HepG2 (cell line): ENCODE results near the gene MOB3C. TPM values are rescaled to one million over a fixed set of nuclear protein-coding genes. Genes with fewer than 3 reads are reported as not detected.

Source experiments
- ATAC-seq: fragments of 200-7000 bp; cut with Tn5 transposase; 3 replicates; pipeline ENCODE4 v1.9.1; 2020; ENCODE audit warnings: mild to moderate bottlenecking, moderate library complexity
- BruUV-seq: library from RNA; stranded (reverse); fragments of 400-500 nt; replicated peaks from 2 replicates; lab custom pipeline; 2021; lab: Mats Ljungman, UMichigan
- CTCF ChIA-PET: fragments of 300-600 bp; formaldehyde crosslinking; extraction: SDS; loops from one replicate; lab custom pipeline; 2021; ENCODE audit warnings: low total read pairs, inconsistent platforms, low intra/inter-chr PET ratio; lab: Yijun Ruan, JAX
- POLR2A ChIA-PET: fragments of 350-600 bp; sonication (Branson Sonifier 250); formaldehyde crosslinking; loops from one replicate; lab custom pipeline; 2020; ENCODE audit warnings: antibody characterized with exemption, inconsistent platforms; lab: Yijun Ruan, JAX
- DNase-seq: peaks from one replicate; pipeline ENCODE4 v3.0.0-alpha.2; 2015; ENCODE audit warnings: low spot score
- FAIRE-seq: peaks from 3 replicates; lab custom pipeline; 2011; peaks lifted over from hg19 to GRCh38; lab: Jason Lieb, UNC
- H2AFZ ChIP-seq: one replicate; pipeline ENCODE4 v1.6.1; 2011; ENCODE audit warnings: low read length, inconsistent platforms
- H3K27ac ChIP-seq: fragments of 300-600 bp; 3 replicates; pipeline ENCODE4 v1.8.0; 2011; ENCODE audit warnings: mixed run types, mild to moderate bottlenecking, mixed read lengths, low read length, inconsistent platforms; ENCODE audit not compliant: insufficient read depth; ENCODE audit errors: extremely low read length
- H3K27me3 ChIP-seq, 2 experiments: fragments of 200-600 bp in 1 of 2; 2 replicates in 1 of 2; 3 replicates in 1 of 2; pipeline versions ENCODE4 v1.6.0 to v1.8.0; 2011; ENCODE audit warnings: low read length in 2 of 2, mild to moderate bottlenecking in 2 of 2, moderate library complexity in 2 of 2, inconsistent platforms in 1 of 2; ENCODE audit not compliant: insufficient read depth in 2 of 2, control insufficient read depth in 1 of 2
- H3K36me3 ChIP-seq, 2 experiments: fragments of 200-600 bp in 1 of 2; replicated peaks in 1 of 2; 2 replicates in 1 of 2; 3 replicates in 1 of 2; pipeline versions ENCODE4 v1.5.1 to v1.8.0; 2011; ENCODE audit warnings: low read length in 2 of 2, inconsistent platforms in 1 of 2; ENCODE audit not compliant: insufficient read depth in 2 of 2, control insufficient read depth in 1 of 2
- H3K4me1 ChIP-seq: 2 replicates; pipeline ENCODE4 v1.5.1; 2012; ENCODE audit warnings: low read length, inconsistent platforms; ENCODE audit not compliant: insufficient read depth
- H3K4me2 ChIP-seq: 2 replicates; pipeline ENCODE4 v1.6.0; 2011; ENCODE audit warnings: low read depth, low read length, inconsistent platforms
- H3K4me3 ChIP-seq, 3 experiments: fragments of 200-600 bp in 1 of 3; sonication (generic), shearing (Covaris generic) in 1 of 3; replicated peaks in 1 of 3; 2 replicates each; pipeline ENCODE4 v1.5.1; 2011 to 2016; ENCODE audit warnings: low read length in 3 of 3, inconsistent platforms in 2 of 3, low read depth in 2 of 3, mild to moderate bottlenecking in 2 of 3, control low read depth in 1 of 3, mixed read lengths in 1 of 3; ENCODE audit not compliant: insufficient read depth in 1 of 3
- H3K79me2 ChIP-seq: one replicate; pipeline ENCODE4 v1.6.1; 2011; ENCODE audit warnings: low read length, inconsistent platforms; ENCODE audit not compliant: insufficient read depth
- H3K9ac ChIP-seq: 2 replicates; pipeline ENCODE4 v1.6.0; 2011; ENCODE audit warnings: mild to moderate bottlenecking, low read depth, low read length, inconsistent platforms; ENCODE audit not compliant: insufficient read depth
- H3K9me3 ChIP-seq: 2 replicates; pipeline ENCODE4 v1.5.1; 2012; ENCODE audit warnings: mild to moderate bottlenecking, low read length
- H4K20me1 ChIP-seq: 2 replicates; pipeline ENCODE4 v1.6.0; 2011; ENCODE audit warnings: inconsistent platforms, mild to moderate bottlenecking, low read length, moderate library complexity; ENCODE audit not compliant: insufficient read depth
- CENPT ChIP-seq: sonication (generic); formaldehyde crosslinking; IDR thresholded peaks from 2 replicates; pipeline ENCODE4 v1.8.0; 2022; ENCODE audit warnings: low read depth, mild to moderate bottlenecking, moderate library complexity, missing genetic modification reagents
- CHD4 ChIP-seq: fragments of 200-600 bp; sonication (generic); IDR thresholded peaks from 2 replicates; pipeline ENCODE4 v1.7.0; 2017; ENCODE audit warnings: mild to moderate bottlenecking, low read length, borderline replicate concordance
- DNMT3B ChIP-seq: conservative IDR thresholded peaks from 2 replicates; pipeline ENCODE4 v1.6.1; 2016; ENCODE audit warnings: missing biosample characterization, control low read depth
- ETV5 ChIP-seq: IDR thresholded peaks from 2 replicates; pipeline ENCODE4 v1.6.1; 2018; ENCODE audit warnings: missing biosample characterization, missing genetic modification reagents, inconsistent platforms, borderline replicate concordance
- HOXA9 ChIP-seq: sonication (generic); formaldehyde crosslinking; IDR thresholded peaks from 2 replicates; pipeline ENCODE4 v1.8.1; 2022; ENCODE audit warnings: missing genetic modification reagents, mild to moderate bottlenecking, moderate library complexity, borderline replicate concordance
- STAT6 ChIP-seq: sonication (generic); formaldehyde crosslinking; IDR thresholded peaks from 2 replicates; pipeline ENCODE4 v1.4.0; 2020; ENCODE audit warnings: missing genetic modification reagents, mild to moderate bottlenecking, borderline replicate concordance
- ZNF263 ChIP-seq: sonication (generic); formaldehyde crosslinking; IDR thresholded peaks from 2 replicates; pipeline ENCODE4 v1.4.0; 2020; ENCODE audit warnings: missing genetic modification reagents
- ZNF441 ChIP-seq: sonication (generic); formaldehyde crosslinking; IDR thresholded peaks from 2 replicates; pipeline ENCODE4 v1.7.0; 2021; ENCODE audit warnings: missing genetic modification reagents, borderline replicate concordance
- WGBS: methylation state at CpG from one replicate; pipeline ENCODE4 v1.1.6; 2017; ENCODE audit warnings: low lambda C conversion rate; 5-methylcytosine and 5-hydroxymethylcytosine counted together
- in situ Hi-C: cut with HindIII; loops from 2 replicates; pipeline ENCODE4 v1.10.0; 2017; ENCODE audit warnings: low pct_unique_long_range_greater_than_20kb; ENCODE audit not compliant: extremely low pct_ligation_motif_present
- intact Hi-C: fragments of 100-400 bp; cut with micrococcal nuclease; formaldehyde crosslinking; loops from one replicate; pipeline ENCODE4 v1.10.0; 2022; ENCODE audit not compliant: unreplicated experiment
- polyA plus RNA-seq, 8 experiments: library from polyadenylated mRNA; depleted of rRNA in 3 of 8; stranded (reverse) in 7 of 8; unstranded in 1 of 8; fragments of >200 nt; fragmentation: Illumina TruSeq in 4 of 8; extraction: Trizol in 4 of 8; gene quantifications; 2 replicates each; pipeline versions ENCODE4 v1.2.1 to v1.2.3, GENCODE V29; 2011 to 2016; ENCODE audit warnings: low read depth in 4 of 8, missing spikeins in 1 of 8, mixed read lengths in 1 of 8; ENCODE audit not compliant: insufficient read depth in 1 of 8
- total RNA-seq, 5 experiments: library from RNA; depleted of rRNA; stranded (reverse); fragments of >200 nt; fragmentation: Illumina TruSeq; extraction: Trizol; gene quantifications; 2 replicates each; pipeline ENCODE4 v1.2.3, GENCODE V29; 2016; ENCODE audit warnings: low read depth in 1 of 5
- TF ChIP-seq, protein P1 (sequence below): sonication (generic); formaldehyde crosslinking; IDR thresholded peaks from 2 replicates; pipeline ENCODE4 v1.8.0; 2022; ENCODE audit warnings: low read depth, missing genetic modification reagents
- TF ChIP-seq, protein P2 (sequence below): sonication (generic); formaldehyde crosslinking; IDR thresholded peaks from 2 replicates; pipeline ENCODE4 v1.4.0; 2020; ENCODE audit warnings: mild to moderate bottlenecking, missing genetic modification reagents
- TF ChIP-seq, protein P3 (sequence below): sonication (generic); formaldehyde crosslinking; IDR thresholded peaks from 2 replicates; pipeline ENCODE4 v1.4.0; 2020; ENCODE audit warnings: missing genetic modification reagents
- TF ChIP-seq, protein P4 (sequence below): sonication (generic); formaldehyde crosslinking; IDR thresholded peaks from 2 replicates; pipeline ENCODE4 v1.8.1; 2022; ENCODE audit warnings: mild to moderate bottlenecking, missing genetic modification reagents

Gene MOB3C
- total and polyA plus RNA-seq, 2 of the 13 experiments (the other 11 are each of a cell fraction or from before 2014, with no cell fraction given) = 3.5 to 4.1 TPM

DNA sequence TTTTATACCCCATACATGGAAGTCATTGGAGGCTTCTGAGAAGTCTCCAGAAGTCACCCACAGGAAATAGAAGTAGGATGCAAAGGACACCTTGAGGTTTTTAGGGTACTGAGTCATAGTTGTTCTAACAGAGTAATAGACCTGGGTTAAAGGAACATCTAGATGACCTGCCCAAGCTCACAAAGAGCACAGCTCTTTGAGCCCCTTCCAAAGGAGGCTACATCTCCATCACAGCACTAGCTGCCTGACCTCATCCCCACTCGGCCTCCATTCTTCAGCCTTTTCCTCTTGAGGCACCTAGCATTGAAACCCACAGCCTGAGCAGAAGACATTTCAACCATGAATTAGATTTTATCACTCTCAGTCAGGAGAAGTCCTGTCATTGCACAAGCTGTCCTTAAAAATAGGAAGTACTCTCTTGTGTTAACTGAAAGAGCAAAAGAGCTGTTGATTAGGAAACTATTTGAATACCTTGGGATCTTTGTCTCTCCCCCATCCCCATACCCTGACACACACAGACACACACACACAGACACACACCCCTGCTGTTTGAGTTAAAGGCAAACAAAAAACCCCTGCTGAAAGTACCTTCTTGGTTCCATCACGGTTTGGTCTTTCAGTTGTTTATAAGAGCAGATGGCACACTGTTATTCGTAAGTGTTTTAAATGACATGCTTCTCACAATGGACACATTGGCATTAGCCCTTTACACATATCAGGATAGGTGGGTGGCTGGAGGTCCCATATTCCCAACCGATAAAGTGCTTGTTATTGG, 34.7 kb downstream of the MOB3C start:
- Histone ChIP-seq H3K27ac (no peak overlapping the region), H3K4me1 (peaks cover 6% of the 10 kb centered on the region), H3K9ac (no peak overlapping the region), H3K27me3 (no peaks in the 10 kb centered on the region), H3K4me2 (no peak overlapping the region), H3K9me3 (no peaks in the 10 kb centered on the region), H3K4me3 (no peak overlapping the region), H4K20me1 (no peaks in the 10 kb centered on the region), H3K79me2 (no peaks in the 10 kb centered on the region), H2AFZ (no peak overlapping the region), H3K36me3 (peaks cover 19 to 60% of the 10 kb centered on the region in 2 experiments; a peak in 4 of 5 replicates)
- no peak for DNase-seq
- ChIA-PET CTCF (no interaction called here), POLR2A (no interaction called here)
- 94% methylated on average over 4 of the region's 4 CpGs for WGBS
- no peak for ATAC-seq
- no peak for FAIRE-seq
- in situ Hi-C loops = no loop called here
- intact Hi-C loops = no loop called here
- no TSS peak for BruUV-seq
- TF ChIP-seq ZNF441 (CRISPR knock-in tag) = no peak
- no peak for TF ChIP-seq ETV5 (CRISPR knock-in tag)
- TF ChIP-seq, protein P1, sequence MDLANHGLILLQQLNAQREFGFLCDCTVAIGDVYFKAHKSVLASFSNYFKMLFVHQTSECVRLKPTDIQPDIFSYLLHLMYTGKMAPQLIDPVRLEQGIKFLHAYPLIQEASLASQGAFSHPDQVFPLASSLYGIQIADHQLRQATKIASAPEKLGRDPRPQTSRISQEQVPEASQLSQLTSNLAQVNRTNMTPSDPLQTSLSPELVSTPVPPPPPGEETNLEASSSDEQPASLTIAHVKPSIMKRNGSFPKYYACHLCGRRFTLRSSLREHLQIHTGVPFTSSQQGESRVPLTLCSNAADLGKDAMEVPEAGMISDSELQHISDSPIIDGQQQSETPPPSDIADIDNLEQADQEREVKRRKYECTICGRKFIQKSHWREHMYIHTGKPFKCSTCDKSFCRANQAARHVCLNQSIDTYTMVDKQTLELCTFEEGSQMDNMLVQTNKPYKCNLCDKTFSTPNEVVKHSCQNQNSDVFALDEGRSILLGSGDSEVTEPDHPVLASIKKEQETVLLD (CRISPR knock-in tag) = no peak
- TF ChIP-seq, protein P2, sequence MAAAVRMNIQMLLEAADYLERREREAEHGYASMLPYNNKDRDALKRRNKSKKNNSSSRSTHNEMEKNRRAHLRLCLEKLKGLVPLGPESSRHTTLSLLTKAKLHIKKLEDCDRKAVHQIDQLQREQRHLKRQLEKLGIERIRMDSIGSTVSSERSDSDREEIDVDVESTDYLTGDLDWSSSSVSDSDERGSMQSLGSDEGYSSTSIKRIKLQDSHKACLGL (CRISPR knock-in tag) = no peak
- TF ChIP-seq, protein P3, sequence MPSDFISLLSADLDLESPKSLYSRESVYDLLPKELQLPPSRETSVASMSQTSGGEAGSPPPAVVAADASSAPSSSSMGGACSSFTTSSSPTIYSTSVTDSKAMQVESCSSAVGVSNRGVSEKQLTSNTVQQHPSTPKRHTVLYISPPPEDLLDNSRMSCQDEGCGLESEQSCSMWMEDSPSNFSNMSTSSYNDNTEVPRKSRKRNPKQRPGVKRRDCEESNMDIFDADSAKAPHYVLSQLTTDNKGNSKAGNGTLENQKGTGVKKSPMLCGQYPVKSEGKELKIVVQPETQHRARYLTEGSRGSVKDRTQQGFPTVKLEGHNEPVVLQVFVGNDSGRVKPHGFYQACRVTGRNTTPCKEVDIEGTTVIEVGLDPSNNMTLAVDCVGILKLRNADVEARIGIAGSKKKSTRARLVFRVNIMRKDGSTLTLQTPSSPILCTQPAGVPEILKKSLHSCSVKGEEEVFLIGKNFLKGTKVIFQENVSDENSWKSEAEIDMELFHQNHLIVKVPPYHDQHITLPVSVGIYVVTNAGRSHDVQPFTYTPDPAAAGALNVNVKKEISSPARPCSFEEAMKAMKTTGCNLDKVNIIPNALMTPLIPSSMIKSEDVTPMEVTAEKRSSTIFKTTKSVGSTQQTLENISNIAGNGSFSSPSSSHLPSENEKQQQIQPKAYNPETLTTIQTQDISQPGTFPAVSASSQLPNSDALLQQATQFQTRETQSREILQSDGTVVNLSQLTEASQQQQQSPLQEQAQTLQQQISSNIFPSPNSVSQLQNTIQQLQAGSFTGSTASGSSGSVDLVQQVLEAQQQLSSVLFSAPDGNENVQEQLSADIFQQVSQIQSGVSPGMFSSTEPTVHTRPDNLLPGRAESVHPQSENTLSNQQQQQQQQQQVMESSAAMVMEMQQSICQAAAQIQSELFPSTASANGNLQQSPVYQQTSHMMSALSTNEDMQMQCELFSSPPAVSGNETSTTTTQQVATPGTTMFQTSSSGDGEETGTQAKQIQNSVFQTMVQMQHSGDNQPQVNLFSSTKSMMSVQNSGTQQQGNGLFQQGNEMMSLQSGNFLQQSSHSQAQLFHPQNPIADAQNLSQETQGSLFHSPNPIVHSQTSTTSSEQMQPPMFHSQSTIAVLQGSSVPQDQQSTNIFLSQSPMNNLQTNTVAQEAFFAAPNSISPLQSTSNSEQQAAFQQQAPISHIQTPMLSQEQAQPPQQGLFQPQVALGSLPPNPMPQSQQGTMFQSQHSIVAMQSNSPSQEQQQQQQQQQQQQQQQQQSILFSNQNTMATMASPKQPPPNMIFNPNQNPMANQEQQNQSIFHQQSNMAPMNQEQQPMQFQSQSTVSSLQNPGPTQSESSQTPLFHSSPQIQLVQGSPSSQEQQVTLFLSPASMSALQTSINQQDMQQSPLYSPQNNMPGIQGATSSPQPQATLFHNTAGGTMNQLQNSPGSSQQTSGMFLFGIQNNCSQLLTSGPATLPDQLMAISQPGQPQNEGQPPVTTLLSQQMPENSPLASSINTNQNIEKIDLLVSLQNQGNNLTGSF (CRISPR knock-in tag) = no peak
- no peak for TF ChIP-seq DNMT3B
- TF ChIP-seq HOXA9 (CRISPR knock-in tag) = no peak
- TF ChIP-seq CENPT = no peak
- TF ChIP-seq CHD4 = no peak
- no peak for TF ChIP-seq STAT6
- TF ChIP-seq ZNF263 (CRISPR knock-in tag) = no peak
- TF ChIP-seq, protein P4, sequence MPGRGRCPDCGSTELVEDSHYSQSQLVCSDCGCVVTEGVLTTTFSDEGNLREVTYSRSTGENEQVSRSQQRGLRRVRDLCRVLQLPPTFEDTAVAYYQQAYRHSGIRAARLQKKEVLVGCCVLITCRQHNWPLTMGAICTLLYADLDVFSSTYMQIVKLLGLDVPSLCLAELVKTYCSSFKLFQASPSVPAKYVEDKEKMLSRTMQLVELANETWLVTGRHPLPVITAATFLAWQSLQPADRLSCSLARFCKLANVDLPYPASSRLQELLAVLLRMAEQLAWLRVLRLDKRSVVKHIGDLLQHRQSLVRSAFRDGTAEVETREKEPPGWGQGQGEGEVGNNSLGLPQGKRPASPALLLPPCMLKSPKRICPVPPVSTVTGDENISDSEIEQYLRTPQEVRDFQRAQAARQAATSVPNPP (CRISPR knock-in tag) = no peak
